SKM-1 (cell line): ENCODE data around the gene RORC.
A peak's percentile ranks its signal among the peaks of the same experiment; 100 is the strongest.
"Not testable (repeated sequence)": the region's sequence is repeated elsewhere in the genome, so short reads cannot be mapped to it uniquely, and the experiment has no call there.

ENCODE experiments used
- DNase-seq: peaks from one replicate; lab custom pipeline; 2025; ENCODE audit not compliant: unreplicated experiment; lab: John Stamatoyannopoulos, UW

Gene RORC

DNA sequence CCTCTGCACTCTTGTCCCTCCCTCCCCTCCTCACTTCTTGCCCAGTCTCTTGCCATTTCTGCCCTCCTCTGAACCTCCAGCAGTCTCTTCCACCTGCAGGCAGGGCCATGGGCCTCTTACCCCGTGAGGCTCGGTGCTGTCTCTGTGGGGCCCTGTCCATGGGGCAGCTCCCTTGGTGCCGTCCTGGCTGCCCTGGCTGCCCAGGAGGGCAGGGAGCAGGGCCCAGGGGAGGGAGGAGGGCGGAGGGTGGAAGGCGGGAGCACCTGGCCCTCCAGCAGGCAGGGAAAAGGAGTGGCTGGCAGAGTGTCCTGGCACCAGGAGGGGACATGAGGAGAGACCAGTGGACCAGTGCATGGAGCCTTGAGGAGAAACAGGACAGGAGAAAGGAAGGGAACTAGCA, at the start of gene RORC:
RORC (minus strand) TSS at position 198 of the 400 bp plus-strand sequence; CDS start at position 160, 38 bp downstream.
- no peak for DNase-seq

DNA sequence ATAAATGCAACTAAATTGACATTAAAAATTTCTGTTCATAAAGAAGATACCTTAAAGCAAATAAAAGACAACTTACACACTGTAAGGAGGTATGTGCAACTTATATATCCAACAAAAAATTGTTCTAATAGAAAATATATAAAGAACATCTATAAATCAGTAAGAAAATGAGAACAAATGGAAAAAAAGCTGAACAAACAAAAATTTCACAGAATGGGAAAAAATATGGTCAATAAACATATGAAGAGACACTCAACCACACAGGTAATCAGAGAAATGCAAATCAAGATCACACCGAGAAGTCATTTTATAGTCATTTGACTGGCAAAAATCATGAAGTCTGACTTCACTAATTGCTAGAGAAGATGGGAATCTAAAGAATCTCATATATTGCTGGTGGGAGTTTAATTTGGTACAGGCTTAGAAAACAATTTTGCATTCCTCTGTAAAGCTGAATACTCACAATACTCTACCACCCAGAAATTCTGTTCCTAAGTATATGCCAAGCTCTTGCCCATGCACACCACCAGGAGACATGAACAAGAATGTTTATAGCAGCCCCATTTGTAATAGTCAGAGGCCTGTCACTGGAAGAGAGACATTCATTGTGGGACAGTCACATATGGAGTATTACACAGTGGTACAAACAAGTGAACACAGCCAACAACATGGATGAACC, 44.0 kb upstream of the RORC start:
- no peak for DNase-seq

DNA sequence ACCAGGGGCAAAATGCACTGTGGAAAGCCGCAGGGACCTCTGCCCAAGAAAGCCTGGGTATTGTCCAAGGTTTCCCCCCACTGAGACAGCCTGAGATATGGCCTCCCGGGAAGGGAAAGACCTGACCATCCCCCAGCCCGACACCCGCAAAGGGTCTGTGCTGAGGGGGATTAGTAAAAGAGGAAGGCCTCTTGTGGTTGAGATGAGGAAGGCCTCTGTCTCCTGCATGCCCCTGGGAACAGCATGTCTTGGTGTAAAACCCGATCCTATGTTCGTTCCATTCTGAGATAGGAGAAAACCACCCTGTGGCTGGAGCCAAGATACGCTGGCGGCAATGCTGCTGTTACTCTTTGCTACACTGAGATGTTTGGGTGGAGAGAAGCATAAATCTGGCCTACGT, 41.2 kb upstream of the RORC start:
- not testable (repeated sequence) for DNase-seq

DNA sequence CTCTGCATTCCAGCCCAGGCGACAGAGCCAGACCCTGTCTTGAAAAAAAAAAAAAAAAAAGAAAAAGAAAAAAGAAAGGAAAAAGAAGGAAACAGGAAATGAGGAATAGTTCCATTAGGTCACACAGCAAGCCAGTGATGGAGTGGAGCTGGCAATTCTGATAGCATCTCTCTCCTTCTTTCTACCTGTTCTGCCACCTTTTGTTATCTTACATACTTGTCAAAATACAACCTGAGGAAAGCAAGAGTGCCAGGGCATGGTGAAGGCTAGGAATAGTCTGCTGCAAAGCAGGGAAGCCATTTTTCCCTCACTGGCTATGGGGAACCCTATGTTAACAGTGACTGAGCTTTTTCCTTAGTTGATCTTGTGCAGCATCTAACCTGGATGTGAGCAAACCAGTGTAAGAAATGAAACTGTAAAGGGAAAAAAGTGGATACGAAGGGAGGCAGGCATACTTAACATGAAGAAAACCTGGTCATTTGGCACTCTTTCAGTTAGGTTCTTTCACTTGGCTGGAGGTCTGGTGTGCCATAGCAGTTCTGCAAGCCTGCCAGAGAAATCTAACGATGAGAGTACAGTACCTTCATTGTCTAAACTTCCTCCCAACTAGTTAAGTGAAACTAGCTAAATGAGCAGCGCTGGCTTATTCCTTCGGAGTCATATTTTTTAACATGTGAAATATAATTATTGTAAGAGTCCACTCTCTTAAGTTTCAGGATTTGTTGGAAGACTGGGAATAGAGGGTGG, 39.9 kb upstream of the RORC start:
- no peak for DNase-seq

DNA sequence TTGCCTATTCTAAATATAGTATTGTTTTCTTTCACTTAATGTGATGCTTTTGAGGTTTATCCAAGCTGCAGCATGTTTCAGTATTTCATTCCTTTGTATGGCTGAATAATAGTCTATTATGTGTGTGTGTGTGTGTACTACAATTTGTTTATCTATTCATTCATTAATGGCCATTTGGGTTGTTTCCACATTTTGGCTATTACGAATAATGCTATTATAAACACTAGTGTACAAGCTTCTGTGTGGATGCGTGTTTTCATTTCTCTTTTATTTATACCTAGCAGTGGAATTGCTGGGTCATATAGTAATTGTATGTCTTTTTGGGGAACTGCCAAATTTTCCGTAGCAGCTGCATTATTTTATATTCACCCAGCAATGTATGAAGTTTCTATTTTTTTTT, 36.9 kb upstream of the RORC start:
- DNase-seq, result no peak

DNA sequence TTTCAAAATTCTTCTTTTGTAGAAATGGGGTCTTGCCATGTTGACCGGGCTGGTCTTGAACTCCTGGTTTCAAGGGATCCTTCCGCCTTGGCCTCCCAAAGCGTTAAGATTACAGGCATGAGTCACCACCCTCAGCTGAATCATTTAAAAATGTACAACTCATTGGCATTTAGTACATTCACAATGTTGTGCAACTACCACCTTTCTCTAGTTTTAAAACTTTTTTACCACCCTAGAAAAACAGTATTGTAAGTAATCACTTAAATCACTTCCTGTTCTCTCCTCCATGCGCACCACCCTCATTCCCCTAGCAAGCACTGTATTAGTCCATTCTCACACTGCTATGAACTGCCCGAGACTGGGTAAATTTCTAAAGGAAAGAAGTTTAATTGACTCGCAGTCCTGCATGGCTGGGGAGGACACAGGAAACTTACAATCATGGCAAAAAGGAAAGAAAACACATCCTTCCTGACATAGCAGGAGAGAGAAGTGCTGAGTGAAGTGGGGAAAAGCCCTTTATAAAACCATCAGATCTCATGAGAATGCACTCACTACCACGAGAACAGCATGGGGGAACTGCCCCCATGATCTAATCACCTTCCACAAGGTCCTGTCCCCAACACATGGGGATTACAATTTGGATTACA, 36.3 kb upstream of the RORC start:
- no peak for DNase-seq

DNA sequence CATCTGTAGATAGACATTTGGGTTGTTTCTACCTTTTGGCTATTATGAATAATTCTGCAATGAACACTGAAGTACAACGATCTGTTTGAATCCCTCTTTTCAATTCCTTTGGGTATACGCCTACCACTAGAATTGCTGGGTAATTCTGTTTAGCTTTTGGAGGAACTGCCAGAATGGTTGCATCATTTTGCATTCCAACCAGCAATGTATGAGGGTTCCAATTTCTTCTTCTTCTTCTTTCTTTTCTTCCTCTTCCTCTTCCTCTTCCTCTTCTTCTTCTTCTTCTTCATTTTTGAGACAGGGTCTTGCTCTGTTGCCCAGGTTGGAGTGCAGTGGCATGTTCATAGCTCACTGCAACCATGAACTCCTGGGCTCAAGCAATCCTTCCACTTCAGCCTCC, 35.7 kb upstream of the RORC start:
- peak; percentile 36 for DNase-seq

DNA sequence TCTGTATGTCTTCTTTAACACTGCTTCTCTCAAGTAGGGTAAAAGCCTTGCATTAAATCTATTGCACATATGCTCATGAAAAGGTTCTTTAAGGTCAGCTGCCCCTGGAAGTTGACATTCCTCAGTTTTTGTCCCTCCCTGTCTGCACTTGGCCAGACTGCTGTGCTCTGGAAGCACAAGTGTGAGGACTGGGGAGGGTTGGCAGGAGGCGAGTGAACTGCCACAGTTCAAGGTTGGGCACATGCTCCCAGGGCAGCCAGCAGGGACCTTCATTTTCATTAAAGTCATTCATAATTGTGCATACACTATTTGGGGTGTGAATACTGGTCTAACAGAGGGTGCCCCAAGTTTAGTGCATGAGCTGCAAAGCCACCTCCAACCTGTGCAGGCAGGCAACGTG, 32.8 kb upstream of the RORC start:
- DNase-seq, result no peak

DNA sequence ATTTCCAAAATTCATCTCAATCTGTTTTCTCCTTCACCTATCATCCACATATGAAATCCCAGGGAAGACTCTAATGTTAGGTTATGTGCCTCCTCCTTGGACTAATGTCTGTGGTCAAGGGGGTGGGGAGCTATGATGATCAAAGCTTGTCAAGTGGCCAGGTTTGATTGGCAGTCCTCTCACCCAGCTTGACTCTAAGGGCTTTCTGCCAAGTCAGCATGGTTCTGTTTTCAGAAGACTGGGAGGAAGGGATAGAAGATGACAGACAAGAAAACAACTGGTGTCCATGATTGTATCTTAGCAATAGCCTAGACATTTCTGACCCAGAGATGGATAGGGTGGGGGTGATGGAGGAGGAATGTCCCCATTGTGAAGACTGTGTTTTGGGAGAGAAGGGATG, 31.0 kb upstream of the RORC start:
- DNase-seq, result no peak

DNA sequence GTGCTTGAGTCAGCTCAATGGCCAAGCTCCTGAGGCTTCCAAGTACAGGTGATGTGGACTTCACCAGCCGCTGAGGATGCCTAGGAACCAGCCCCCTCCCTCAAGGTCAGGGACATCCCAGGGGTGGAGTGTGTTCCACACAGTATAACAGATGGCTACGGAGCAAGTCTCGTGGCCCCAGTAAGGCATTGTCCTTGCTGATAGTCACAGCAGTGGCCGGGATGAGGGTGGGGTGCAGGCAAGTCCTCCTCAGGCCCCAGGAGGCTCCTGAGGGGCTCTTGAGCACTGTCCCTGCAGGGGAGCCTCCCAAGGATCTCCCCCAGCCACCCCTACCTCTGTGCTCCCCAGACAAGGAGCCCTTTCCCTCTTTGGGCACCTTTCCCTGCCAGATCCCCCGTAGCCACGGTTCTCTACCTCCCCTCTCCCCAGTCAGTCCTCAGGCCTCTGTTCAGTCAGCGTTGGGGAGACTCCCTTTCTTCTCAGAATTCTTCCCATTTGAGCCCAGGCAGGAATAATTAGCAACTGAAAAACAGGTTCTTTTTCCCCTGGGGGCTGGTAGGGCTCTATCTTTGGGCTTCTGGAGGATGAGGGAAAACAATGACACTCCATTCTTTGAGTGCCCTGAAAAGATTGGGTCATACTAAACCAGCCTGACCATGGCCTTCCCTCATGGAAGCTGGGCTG, 29.0 kb upstream of the RORC start:
- no peak for DNase-seq

DNA sequence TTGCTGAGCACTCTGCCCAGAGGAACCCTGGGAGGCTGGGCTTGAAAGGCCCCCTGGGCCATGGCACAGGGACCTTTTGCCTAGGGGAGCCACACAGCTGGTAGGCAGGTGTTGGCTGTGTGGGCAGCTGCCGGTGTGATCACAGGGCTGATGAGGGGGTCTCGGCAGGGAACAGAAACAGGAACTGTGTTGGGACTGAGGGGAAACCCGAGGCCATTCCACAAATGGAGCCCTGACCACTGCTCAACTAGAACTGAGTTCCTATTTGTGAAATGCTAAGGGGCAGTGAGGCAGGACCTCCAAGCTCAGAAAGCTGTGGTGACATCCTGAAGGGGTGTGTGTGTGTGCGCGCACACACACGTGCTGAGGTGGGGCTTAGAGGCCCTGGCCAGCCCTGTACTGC, 28.3 kb upstream of the RORC start:
- DNase-seq, result no peak

DNA sequence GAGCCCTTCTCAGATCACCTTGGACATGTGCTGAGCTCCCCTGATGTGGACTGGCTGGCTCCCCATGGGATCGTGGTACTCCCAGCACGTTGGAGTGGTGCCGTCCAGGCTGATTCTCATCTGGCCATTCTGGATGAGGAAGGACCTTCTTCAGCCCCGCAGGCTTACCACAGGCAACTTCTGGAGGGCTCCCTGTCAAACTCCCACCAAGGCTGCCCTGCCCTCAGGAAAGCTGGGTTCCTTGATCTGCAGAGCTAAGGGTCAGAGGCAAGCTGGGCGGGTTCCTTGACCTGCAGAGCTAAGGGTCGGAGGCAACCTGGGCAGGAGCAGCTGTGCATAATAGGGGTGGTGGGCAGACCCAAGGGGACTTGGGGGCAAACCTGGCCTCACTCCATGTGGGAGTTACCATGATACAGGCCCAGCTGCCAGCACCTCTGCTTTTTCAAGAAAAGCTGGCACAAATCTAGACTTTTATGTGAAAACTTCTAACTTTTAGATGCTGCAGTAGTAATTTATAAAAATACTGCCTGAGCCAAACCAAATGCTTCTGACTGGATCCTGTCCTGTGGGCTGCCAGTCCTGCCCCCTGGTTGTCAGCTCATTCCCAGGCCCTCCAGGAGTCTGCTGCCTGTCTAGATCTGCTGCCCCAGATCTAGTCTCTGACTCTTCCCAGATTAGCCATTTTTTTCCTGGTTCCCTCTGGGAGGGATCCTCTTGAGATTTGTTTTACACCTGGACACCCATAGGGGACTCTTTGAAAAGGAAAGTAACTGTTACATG, 27.5 kb upstream of the RORC start:
- DNase-seq, result no peak

DNA sequence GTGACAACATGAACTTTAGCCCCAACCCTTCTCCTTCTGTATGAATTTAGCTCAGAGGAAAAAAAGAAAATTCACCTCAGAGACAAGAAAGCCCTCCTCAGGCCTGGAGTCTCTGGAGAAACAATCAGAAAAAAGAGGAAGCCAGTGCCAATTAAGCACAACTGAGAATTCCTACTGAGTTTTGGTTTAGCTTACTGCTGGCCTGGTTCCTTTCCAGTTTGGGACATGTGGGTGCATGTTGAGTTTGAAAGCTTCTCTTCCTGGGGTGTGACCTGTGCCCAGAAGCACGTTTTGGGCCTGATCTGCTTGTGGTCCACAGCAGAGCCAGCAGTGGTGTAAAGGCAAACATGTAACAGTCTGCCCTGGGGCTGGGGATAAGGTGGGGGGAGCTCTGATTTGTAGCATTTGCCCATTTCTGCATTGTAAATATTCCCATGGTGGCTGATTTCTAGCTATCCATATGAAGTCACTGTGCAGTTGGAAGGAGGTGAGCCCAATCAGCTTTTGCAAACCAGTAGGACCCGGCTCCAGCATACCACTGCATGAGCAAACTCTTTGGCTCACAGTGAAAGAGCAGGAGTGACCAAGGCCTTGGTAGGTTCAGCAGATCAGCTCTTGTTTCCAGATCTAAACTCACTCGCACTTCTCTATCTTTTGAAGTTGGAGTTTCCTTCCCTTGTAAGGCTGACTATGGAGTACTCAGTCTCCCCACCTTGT, 26.6 kb upstream of the RORC start:
- DNase-seq, result no peak

DNA sequence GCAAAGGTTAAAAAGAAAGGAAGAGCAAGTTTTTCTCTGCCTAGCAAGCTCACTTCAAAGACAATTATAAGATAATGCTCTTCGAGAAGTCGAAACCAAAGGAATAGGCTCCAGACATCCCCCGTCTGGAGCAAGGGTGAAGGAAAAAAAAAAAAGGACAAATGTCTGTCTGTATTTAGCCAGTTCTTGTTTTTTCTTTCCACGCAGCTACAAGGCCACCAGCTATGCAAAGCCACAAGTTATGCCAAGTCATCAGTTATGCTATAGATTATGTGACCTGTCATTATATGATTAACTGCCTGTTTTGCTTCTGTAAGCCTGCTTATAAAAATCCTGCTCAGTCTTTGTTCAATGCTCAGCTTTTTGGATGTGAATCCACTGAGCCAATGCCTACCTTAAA, 24.3 kb upstream of the RORC start:
- no peak for DNase-seq

DNA sequence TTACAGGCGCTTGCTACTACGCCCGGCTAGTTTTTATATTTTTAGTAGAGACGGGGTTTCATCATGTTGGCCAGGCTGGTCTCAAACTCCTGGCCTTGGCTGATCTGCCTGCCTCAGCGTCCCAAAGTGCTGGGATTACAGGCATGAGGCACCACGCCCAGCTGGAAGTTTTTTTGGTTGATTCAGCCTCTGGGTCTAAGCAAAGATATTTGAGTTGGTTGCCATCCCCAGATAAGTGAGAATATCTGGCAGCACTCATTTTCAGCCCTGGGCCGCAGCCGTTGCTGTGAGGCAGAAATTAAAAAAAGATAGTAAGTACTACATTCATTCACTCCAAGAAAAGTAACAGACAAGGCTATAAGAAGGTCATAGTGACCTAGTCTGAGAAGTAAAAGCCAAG, 23.9 kb upstream of the RORC start:
- DNase-seq, result not testable (repeated sequence)

DNA sequence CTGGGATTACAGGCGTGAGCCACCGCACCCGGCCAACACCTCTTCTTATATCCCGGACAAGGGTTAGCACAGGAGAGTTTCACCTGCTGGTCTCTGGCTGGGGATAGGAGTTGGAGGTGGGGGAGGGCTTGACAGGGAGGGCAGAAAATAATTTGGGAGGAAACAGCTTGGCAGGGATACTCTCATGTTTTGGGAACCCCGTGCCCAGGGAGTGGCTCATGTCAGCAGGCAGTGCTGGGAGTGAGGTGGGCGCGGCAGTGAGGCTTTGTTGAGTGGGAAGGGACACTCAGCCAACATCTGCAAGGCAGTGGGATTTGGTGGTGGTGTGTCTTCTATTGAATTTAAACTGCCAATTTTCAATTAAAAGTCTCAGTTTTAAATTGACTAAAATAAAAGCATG, 23.1 kb upstream of the RORC start:
- DNase-seq, result no peak

DNA sequence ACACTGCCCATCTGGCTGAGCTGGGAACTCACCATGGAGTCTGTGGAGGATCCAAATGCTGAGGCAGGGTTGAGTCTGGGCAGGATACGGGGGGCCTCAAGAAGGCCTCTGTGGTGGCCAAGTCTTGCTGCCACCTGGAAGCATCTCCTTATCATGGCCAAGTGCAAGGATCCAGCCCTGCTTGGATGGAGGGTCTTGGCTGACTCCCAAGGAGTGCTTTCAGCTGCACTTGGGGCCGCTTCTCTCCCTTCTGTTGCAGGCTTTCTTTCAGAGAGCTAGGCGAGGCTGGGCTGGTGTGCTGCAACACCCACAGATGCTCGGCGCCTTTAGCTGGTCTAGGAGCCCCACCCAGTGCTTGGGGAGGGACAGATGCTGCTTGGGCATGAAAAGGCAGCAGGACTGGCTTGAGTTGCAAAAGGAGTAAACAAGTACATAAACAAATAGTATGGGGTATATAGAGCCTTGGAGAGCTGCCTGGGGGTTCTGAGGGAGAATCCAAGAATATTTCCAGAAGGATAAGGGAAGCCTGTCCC, 21.9 kb upstream of the RORC start, which contains the start of gene THEM5:
THEM5 (minus strand) TSS at position 302 of the 533 bp plus-strand sequence; CDS start at position 155, 147 bp downstream.
- DNase-seq, result no peak

DNA sequence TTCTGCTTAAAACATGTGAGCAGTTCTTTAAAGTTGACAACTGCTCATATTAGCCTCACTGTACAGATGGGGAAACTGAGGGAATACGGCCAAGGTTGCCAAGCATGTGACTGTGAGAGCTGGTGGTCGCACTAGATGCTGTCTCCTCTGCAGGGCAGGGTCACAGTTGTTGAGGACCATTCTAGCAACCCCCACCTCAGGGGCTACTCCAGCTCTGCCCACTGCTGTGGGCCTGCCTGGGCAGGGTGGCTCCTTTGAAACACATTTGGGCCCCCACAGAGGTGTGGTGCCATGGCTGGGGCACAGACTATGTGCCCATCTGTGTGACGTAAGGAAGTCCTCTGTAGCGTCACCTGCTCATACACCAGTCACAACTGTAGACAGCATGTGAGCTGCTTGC, 21.1 kb upstream of the RORC start:
- no peak for DNase-seq

DNA sequence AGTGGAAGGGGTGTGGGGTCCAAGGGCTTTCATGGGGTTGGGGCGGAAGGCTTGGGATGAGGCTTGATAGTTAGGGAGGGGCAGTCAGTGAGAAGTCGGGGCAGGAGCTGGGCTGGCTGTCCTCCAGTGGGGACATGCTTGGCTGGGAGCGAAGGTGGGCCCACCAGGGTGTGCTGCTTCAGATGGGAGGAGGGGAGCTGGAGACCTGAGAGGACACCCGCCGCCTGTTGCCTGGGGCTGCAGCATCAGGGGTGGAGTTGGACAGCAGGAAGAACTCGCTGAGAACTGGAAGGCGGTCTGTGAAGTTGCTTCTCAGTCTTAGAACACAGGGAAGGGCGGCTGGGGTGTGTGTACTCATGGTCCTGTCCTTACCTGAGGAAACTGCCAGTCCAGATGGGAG, 20.3 kb upstream of the RORC start:
- DNase-seq, result no peak

DNA sequence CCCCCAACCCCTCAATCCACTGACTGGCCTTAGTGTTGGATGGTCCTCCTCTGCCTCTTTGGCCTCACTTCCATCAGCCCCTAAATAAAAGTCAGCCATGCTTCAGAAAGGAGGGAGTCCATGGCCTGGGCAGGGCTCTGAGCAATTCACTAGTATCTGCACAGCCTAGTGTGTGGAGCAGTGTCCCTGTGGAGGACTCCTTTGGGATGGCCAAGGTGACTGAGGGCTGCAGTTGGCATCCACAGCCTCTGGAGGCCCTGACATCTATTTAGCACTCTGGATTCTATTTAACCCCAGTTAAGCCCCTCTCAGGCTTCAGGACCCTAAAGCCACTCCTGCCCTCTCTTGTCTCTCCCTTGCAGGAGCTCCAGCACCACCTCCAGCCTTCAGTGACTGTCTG, 18.3 kb upstream of the RORC start:
- DNase-seq, result no peak
